Measurements from ENCODE around the gene ZNF444. TPM values are rescaled to one million over a fixed set of nuclear protein-coding genes. Genes with fewer than 3 reads are reported as not detected.
"Not testable (repeated sequence)": the region's sequence is repeated elsewhere in the genome, so short reads cannot be mapped to it uniquely, and the experiment has no call there.

ZNF444 gene
- total and polyA plus RNA-seq, 7 donors: 11.4 to 57.4 (median 27.9) TPM

GRCh38 chr19:56094449-56094848 lies 46.6 kb upstream of the ZNF444 start:
- Histone ChIP-seq H3K4me3 (no peak overlapping the region), H3K9me3 (no peaks in the 10 kb centered on the region), H3K27me3 (no peaks in the 10 kb centered on the region), H3K36me3 (peaks cover 0 to 22% (median 3%) of the 10 kb centered on the region in 4 donors), H3K4me1 (peaks cover 0 to 16% (median 9%) of the 10 kb centered on the region in 4 donors), H3K27ac (no peak overlapping the region)
- no peak for TF ChIP-seq CTCF (IDR thresholded peaks at IDR 0.05)
- TF ChIP-seq EP300 (IDR thresholded peaks at IDR 0.05): no peak
- no peak for TF ChIP-seq POLR2AphosphoS5 (IDR thresholded peaks at IDR 0.05)
- no peak for TF ChIP-seq POLR2A (IDR thresholded peaks at IDR 0.05)
- no peak for DNase-seq
- 81 to 87% methylated on average over 9 of the region's 9 CpGs for WGBS, 2 donors
- intact Hi-C loops (cut with DNase I): no loop called here

GRCh38 chr19:56096665-56097064 lies 44.4 kb upstream of the ZNF444 start:
- Histone ChIP-seq H3K27ac (no peak overlapping the region), H3K27me3 (no peaks in the 10 kb centered on the region), H3K4me1 (peaks cover 0 to 3% (median under 1%) of the 10 kb centered on the region in 4 donors), H3K4me3 (no peak overlapping the region), H3K9me3 (no peaks in the 10 kb centered on the region), H3K36me3 (peaks cover 0 to 36% (median 7%) of the 10 kb centered on the region in 4 donors)
- 94 to 95% methylated on average over 13 of the region's 13 CpGs for WGBS, 2 donors
- no peak for TF ChIP-seq EP300 (IDR thresholded peaks at IDR 0.05)
- TF ChIP-seq POLR2A (IDR thresholded peaks at IDR 0.05): no peak
- TF ChIP-seq CTCF (IDR thresholded peaks at IDR 0.05): no peak
- no peak for TF ChIP-seq POLR2AphosphoS5 (IDR thresholded peaks at IDR 0.05)
- DNase-seq: no peak
- intact Hi-C loops (cut with DNase I): no loop called here

GRCh38 chr19:56097306-56097705 lies 43.8 kb upstream of the ZNF444 start:
- intact Hi-C loops (cut with DNase I): no loop called here
- DNase-seq: no peak

GRCh38 chr19:56097776-56098175 lies 43.3 kb upstream of the ZNF444 start:
- WGBS, 2 donors: 92 to 94% methylated on average over 7 of the region's 7 CpGs
- Histone ChIP-seq H3K36me3 (peaks cover 0 to 47% (median 17%) of the 10 kb centered on the region in 4 donors), H3K4me1 (no peaks in the 10 kb centered on the region), H3K27ac (no peak overlapping the region), H3K9me3 (no peaks in the 10 kb centered on the region), H3K27me3 (no peaks in the 10 kb centered on the region), H3K4me3 (no peak overlapping the region)
- intact Hi-C loops (cut with DNase I): no loop called here
- TF ChIP-seq EP300 (IDR thresholded peaks at IDR 0.05) (no peak), POLR2AphosphoS5 (IDR thresholded peaks at IDR 0.05) (no peak), POLR2A (IDR thresholded peaks at IDR 0.05) (no peak), CTCF (IDR thresholded peaks at IDR 0.05) (no peak)
- no peak for DNase-seq

More at GRCh38 chr19:56097306-56097705, 43.8 kb upstream of the ZNF444 start:
- Histone ChIP-seq H3K4me1 (no peaks in the 10 kb centered on the region), H3K4me3 (no peak overlapping the region), H3K27me3 (no peaks in the 10 kb centered on the region), H3K27ac (no peak overlapping the region), H3K9me3 (no peaks in the 10 kb centered on the region), H3K36me3 (peaks cover 0 to 42% (median 13%) of the 10 kb centered on the region in 4 donors)
- 88 to 90% methylated on average over 23 of the region's 23 CpGs for WGBS, 2 donors
- TF ChIP-seq POLR2A (IDR thresholded peaks at IDR 0.05) (no peak), POLR2AphosphoS5 (IDR thresholded peaks at IDR 0.05) (no peak), EP300 (IDR thresholded peaks at IDR 0.05) (no peak), CTCF (IDR thresholded peaks at IDR 0.05) (no peak)

GRCh38 chr19:56098237-56098636 lies 42.9 kb upstream of the ZNF444 start:
- WGBS, 2 donors: 95 to 96% methylated on average over 21 of the region's 21 CpGs

More at GRCh38 chr19:56098237-56098636, 42.9 kb upstream of the ZNF444 start:
- H3K27ac ChIP-seq; DNase-seq; H3K4me1 ChIP-seq; H3K4me3 ChIP-seq; H3K9me3 ChIP-seq; H3K27me3 ChIP-seq; intact Hi-C loops (cut with DNase I): not testable (repeated sequence)
- peaks cover 0 to 48% (median 21%) of the 10 kb centered on the region in 4 donors for H3K36me3 ChIP-seq

Measured in sigmoid colon (tissue), 7 donors.